Esophagus muscularis mucosa (tissue), 3 donors: ENCODE data around the gene ARF3.

ENCODE experiments used
- CTCF ChIP-seq, 3 experiments: fragments of 200-600 bp in 2 of 3; fragments of 450-650 bp in 1 of 3; sonication (generic) in 2 of 3; IDR thresholded peaks; one replicate each; pipeline ENCODE4 v1.5.1; 2017 to 2019; ENCODE audit warnings: antibody characterized with exemption in 3 of 3, mild to moderate bottlenecking in 2 of 3, moderate library complexity in 1 of 3
- POLR2A ChIP-seq: fragments of 450-650 bp; IDR thresholded peaks from one replicate; pipeline ENCODE4 v1.6.1; 2017; ENCODE audit warnings: antibody characterized with exemption, moderate library complexity, mild to moderate bottlenecking, low read depth
- POLR2AphosphoS5 ChIP-seq, 2 donors: sonication (generic); formaldehyde crosslinking; IDR thresholded peaks; one replicate each; pipeline ENCODE4 v1.6.1; 2017; ENCODE audit warnings: antibody characterized with exemption in 2 of 2

GRCh38 chr12:48990552-48990951, 33.3 kb upstream of the ARF3 start:
- TF ChIP-seq POLR2AphosphoS5 (IDR thresholded peaks at IDR 0.05) (no peak), CTCF (IDR thresholded peaks at IDR 0.05) (no peak), POLR2A (no peak)
